ENCODE data around the gene CLDN34.

CLDN34 gene

DNA sequence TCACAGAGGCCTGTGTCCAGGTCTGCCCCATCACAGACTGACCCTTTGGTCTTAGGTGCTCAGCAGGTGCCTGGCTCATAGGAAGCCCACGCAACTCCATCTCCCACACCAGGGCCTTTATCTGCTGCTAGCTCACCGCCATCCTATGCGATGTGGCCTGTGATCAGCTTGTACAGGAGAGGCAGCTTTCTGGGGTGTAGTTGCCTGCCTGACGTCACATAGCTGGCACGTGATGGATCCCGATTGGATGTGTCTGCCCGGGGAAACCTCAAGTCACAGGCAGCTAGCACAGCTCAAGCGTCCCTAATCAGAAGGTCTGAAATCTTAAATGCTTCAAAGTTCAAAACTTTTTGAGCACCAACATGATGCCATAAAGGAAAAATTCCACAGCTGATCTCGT, 41.2 kb upstream of the CLDN34 start:
- TF ChIP-seq, protein P1, sequence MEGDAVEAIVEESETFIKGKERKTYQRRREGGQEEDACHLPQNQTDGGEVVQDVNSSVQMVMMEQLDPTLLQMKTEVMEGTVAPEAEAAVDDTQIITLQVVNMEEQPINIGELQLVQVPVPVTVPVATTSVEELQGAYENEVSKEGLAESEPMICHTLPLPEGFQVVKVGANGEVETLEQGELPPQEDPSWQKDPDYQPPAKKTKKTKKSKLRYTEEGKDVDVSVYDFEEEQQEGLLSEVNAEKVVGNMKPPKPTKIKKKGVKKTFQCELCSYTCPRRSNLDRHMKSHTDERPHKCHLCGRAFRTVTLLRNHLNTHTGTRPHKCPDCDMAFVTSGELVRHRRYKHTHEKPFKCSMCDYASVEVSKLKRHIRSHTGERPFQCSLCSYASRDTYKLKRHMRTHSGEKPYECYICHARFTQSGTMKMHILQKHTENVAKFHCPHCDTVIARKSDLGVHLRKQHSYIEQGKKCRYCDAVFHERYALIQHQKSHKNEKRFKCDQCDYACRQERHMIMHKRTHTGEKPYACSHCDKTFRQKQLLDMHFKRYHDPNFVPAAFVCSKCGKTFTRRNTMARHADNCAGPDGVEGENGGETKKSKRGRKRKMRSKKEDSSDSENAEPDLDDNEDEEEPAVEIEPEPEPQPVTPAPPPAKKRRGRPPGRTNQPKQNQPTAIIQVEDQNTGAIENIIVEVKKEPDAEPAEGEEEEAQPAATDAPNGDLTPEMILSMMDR (IDR thresholded peaks at IDR 0.05) = no peak
- Histone ChIP-seq H3K4me3 (no peak overlapping the region), H3K27ac (no peak overlapping the region), H3K36me3 (no peaks in the 10 kb centered on the region), H3K9me3 (no peaks in the 10 kb centered on the region), H3K27me3 (no peaks in the 10 kb centered on the region), H3K4me1 (no peaks in the 10 kb centered on the region)
- intact Hi-C loops (cut with DNase I; ENCODE audit: low total_unique reads) = no loop called here
- no peak for DNase-seq

DNA sequence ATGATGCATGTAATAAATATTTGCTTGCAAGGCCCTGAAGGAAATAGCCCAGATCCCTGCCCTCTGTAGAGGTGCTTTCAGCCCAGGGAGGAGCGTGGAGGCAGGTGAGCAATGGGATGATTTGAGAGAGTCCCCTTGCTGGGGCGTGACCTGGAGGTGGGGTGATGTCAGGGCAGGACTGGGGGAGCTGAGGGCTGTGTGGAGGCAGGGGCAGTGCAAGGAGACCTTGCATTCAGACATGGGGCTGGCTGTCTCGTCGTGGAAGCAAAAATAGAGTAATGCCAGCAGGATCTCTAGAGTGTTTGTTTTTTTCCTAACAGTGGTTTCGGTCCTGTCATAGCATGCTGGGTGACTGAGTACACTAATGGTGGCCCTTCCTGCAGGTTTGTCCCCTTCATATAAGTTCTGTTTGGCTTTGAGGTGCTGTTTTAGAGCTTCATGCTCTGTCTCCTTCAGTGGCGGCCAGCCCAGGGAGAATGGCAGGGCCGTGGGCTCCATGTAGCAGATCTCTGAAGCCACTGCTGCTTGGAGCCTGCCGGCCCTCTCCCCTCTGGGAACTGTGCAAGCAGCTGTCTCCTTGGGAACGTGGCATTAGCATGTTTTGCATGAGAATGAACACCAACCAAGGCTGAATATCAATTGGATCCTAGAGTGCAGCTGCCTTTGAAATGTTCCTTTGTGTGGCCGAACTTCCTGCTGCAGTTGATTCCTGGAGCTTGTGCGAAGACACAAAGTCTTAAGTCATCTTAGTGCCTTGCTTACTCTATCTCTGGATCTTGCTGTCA, 39.3 kb upstream of the CLDN34 start:
- intact Hi-C loops (cut with DNase I; ENCODE audit: low total_unique reads) = no loop called here
- no peaks in the 10 kb centered on the region for H3K36me3 ChIP-seq
- no peaks in the 10 kb centered on the region for H3K27me3 ChIP-seq
- H3K4me3 ChIP-seq = no peak overlapping the region
- no peaks in the 10 kb centered on the region for H3K9me3 ChIP-seq
- DNase-seq = no peak
- TF ChIP-seq, protein P1 (IDR thresholded peaks at IDR 0.05) = no peak
- no peaks in the 10 kb centered on the region for H3K4me1 ChIP-seq
- no peak overlapping the region for H3K27ac ChIP-seq

DNA sequence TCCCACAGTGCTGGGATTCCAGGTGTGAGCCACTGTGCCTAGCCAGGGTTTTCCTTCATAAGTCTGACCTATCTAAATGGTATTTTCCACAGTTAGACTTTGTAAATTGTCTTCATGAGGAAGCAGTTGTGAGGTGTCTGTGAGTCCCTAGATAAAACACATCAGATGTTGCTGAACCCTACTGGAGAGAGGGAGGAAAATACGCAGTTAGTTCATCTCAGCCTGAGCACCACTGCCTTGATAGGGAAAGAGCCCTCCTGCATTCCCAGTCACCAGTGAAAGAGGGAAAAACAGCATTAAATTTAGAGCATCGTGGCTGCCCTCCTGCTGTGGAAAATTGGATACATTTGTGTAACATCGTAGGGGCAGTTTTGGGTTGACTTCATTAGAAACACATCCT, 31.7 kb upstream of the CLDN34 start:
- Histone ChIP-seq H3K4me1 (no peaks in the 10 kb centered on the region), H3K9me3 (no peaks in the 10 kb centered on the region), H3K27me3 (no peaks in the 10 kb centered on the region), H3K36me3 (no peaks in the 10 kb centered on the region), H3K4me3 (no peak overlapping the region), H3K27ac (no peak overlapping the region)
- intact Hi-C loops (cut with DNase I; ENCODE audit: low total_unique reads) = no loop called here
- TF ChIP-seq, protein P1 (IDR thresholded peaks at IDR 0.05) = no peak
- no peak for DNase-seq

DNA sequence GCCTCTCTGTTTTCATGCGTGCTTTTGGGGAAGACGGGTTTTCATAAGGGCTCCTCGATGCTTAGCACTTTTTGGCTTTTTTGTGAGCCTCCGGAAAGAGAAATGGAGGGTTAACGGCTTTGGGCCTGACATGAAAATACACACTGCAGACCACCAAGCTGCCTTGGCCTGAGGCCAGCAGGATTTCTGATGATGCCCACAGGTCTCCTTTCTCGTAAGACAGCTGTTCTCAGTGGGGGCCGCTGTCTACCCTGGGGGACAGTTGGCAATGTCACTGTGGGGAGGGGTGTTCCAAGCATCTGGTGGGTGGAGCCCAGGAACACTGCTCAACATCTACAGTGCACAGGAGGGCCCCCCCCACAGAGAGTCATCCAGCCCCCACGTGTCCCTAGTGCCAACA, 29.4 kb upstream of the CLDN34 start:
- Histone ChIP-seq H3K4me1 (no peaks in the 10 kb centered on the region), H3K4me3 (no peak overlapping the region), H3K27me3 (no peaks in the 10 kb centered on the region), H3K9me3 (no peaks in the 10 kb centered on the region), H3K27ac (no peak overlapping the region), H3K36me3 (no peaks in the 10 kb centered on the region)
- TF ChIP-seq, protein P1 (IDR thresholded peaks at IDR 0.05) = no peak
- intact Hi-C loops (cut with DNase I; ENCODE audit: low total_unique reads) = no loop called here
- no peak for DNase-seq

DNA sequence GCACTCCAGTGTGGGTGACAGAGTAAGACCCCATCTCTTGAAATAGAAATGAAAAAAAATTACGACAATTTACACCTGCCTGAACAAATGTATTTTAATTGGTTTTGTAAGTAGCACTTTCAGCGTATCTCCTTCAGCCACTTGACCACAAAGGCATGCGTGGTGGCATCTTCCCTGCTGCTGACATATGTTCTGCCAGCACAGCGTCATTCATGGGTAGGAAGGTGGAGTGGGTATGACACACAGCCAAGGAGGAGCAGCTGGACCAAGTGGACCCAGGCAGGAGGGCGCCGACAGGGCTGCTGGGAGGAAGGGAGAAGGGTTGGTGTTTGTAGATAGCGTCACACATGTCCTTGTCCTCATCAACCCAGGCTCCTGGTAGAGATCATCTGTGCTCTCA, 28.6 kb upstream of the CLDN34 start:
- H3K27me3 ChIP-seq = no peaks in the 10 kb centered on the region
- H3K36me3 ChIP-seq = no peaks in the 10 kb centered on the region
- no peaks in the 10 kb centered on the region for H3K9me3 ChIP-seq
- H3K4me3 ChIP-seq = no peak overlapping the region
- H3K4me1 ChIP-seq = no peaks in the 10 kb centered on the region
- intact Hi-C loops (cut with DNase I; ENCODE audit: low total_unique reads) = no loop called here
- TF ChIP-seq, protein P1 (IDR thresholded peaks at IDR 0.05) = no peak
- no peak for DNase-seq
- H3K27ac ChIP-seq = no peak overlapping the region

Data from tibial artery (tissue), 4 donors.